RCC 7860 (cell line): Measurements from ENCODE around the gene CSNK1G3.
"Not testable (repeated sequence)": the region's sequence is repeated elsewhere in the genome, so short reads cannot be mapped to it uniquely, and the experiment has no call there.

Source experiments
- DNase-seq: peaks from one replicate; pipeline ENCODE4 v3.0.0-alpha.2; 2015; ENCODE audit warnings: low spot score
- FAIRE-seq: peaks from 2 replicates; lab custom pipeline; 2012; peaks lifted over from hg19 to GRCh38; lab: Jason Lieb, UNC

The CSNK1G3 gene

DNA sequence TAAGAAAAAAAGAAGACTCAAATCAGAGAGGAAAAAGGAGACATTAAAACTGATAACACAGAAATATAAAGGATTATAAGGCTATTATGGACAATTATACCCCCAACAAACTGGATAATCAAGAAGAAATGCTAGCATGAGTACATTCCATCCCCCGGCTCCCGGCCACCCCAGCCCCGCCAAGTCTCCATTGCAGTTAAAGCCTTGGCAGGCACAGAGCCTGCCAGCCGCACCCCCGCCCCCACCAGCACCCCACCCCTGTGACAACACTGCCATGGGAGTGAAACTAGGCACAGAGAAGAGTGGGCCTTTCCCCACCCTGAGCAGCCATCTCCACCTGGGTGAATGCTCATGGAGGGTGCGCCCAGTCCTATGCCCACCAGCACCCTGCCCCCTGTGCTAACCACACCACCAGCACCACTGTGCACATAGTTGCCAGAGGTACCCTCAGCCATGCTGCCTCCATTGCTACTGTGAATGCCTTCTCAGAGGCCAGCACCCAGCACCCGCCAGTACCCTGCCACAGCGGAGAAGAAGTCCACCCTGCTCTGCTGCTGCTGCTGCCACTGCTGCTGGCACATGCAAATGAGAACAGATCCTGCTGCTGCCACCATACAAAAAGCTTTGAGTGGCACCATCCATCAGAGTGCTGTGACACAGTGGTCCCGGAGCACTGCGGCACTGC is 117.0 kb downstream of the CSNK1G3 start:
- FAIRE-seq = no peak
- DNase-seq = no peak

DNA sequence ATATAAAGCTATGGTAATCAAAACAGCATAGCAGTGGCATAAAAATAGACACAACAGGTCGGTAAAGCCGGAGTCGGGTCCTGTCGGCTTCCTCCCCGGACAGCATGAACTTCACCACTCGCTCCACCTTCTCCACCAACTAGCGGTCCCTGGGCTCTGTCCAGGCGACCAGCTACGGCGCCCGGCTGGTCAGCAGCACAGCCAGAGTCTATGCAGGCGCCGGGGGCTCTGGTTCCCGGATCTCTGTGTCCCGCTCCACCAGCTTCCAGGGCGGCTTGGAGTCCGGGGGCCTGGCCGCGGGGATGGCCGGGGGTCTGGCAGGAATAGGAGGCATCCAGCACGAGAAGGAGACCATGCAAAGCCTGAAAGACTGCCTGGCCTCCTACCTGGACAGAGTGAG is 124.0 kb downstream of the CSNK1G3 start:
- DNase-seq (no peak), FAIRE-seq (no peak)

GRCh38 chr5:123637028-123637427 is 125.1 kb downstream of the CSNK1G3 start:
- not testable (repeated sequence) for DNase-seq, FAIRE-seq

DNA sequence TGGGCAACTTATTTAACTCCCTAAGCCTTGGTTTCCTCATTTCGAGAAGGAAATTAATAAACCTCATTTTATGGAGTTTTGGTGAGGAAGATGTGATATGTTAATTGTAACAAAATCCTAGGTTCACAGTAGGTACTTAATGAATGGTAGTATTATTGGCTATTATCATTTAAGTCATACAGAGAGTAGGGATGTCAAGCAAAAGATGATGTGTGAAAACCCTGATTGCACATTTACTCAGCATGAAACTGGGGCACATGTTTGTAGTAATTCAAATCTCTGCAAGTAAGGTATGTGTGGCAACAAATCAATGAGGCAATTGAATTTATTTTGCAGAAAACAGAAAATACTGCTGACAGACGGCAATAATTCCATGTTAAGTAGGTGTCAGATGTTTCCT is 127.3 kb downstream of the CSNK1G3 start:
- FAIRE-seq (no peak), DNase-seq (no peak)

- no peak for FAIRE-seq
- DNase-seq = no peak
These were observed 133.1 kb downstream of the CSNK1G3 start for GRCh38 chr5:123645024-123645603.

GRCh38 chr5:123647066-123647465 is 135.1 kb downstream of the CSNK1G3 start:
- DNase-seq (no peak), FAIRE-seq (no peak)

- DNase-seq = no peak
- no peak for FAIRE-seq
These were observed 139.3 kb downstream of the CSNK1G3 start for GRCh38 chr5:123651234-123651633.

DNA sequence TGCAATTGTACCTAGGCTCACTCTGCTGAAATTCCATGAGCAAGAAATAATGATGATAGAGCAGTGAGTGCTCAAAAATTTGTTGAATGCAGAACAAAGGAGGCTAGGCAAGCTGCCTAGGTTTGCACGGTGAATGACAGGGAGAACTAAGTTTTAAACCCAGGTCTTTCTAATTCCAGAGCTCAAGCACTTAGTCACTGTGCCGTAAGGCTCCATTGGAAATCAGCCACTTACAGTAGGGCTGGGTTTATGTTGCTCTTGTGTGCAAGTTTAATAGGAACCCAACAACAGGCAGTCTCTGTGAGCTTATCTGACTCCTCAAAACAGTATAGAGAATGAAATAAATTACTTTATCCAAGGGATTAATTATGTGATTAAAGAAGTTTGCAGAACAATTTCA is 147.0 kb downstream of the CSNK1G3 start:
- FAIRE-seq (no peak), DNase-seq (no peak)

GRCh38 chr5:123659495-123659894 is 147.5 kb downstream of the CSNK1G3 start:
- no peak for DNase-seq
- no peak for FAIRE-seq

- no peak for FAIRE-seq
These were observed 153.0 kb downstream of the CSNK1G3 start for GRCh38 chr5:123664961-123665360.

GRCh38 chr5:123665822-123666371 is 153.9 kb downstream of the CSNK1G3 start:
- DNase-seq (no peak), FAIRE-seq (no peak)

More at GRCh38 chr5:123664961-123665360, 153.0 kb downstream of the CSNK1G3 start:
- no peak for DNase-seq
